H1 (cell line): Measurements from ENCODE around the gene FBLN2. TPM values are rescaled to one million over a fixed set of nuclear protein-coding genes. Genes with fewer than 3 reads are reported as not detected.

Experiments
- CTCF ChIA-PET: fragments of 300-600 bp; sonication (Branson Sonifier 250); formaldehyde crosslinking; loops from one replicate; lab custom pipeline; 2021; ENCODE audit not compliant: partially characterized antibody; lab: Charles Lee
- POLR2A ChIA-PET: fragments of 300-600 bp; sonication (Branson Sonifier 250); formaldehyde crosslinking; loops from one replicate; lab custom pipeline; 2021; ENCODE audit warnings: inconsistent platforms; ENCODE audit not compliant: partially characterized antibody; lab: Charles Lee
- DNase-seq, 2 experiments: peaks; one replicate each; pipeline versions ENCODE4 v3.0.0 to v3.0.0-alpha.2; 2010 to 2022; ENCODE audit warnings: low spot score in 2 of 2, low read depth in 1 of 2, mixed read lengths in 1 of 2
- FAIRE-seq: peaks from 2 replicates; lab custom pipeline; 2011; peaks lifted over from hg19 to GRCh38; lab: Jason Lieb, UNC
- H2AFZ ChIP-seq: 2 replicates; pipeline ENCODE4 v1.8.1; 2012; ENCODE audit warnings: low read length, inconsistent platforms
- H2AK5ac ChIP-seq: 2 replicates; pipeline ENCODE4 v1.6.1; 2013; ENCODE audit warnings: low read depth, low read length
- H2BK120ac ChIP-seq: replicated peaks from 2 replicates; pipeline ENCODE3; 2013; ENCODE audit warnings: low read depth, low read length, inconsistent platforms
- H2BK12ac ChIP-seq: 2 replicates; pipeline ENCODE4 v1.6.1; 2013; ENCODE audit warnings: low read depth, low read length
- H2BK15ac ChIP-seq: 2 replicates; pipeline ENCODE4 v1.6.1; 2013; ENCODE audit warnings: low read length
- H2BK20ac ChIP-seq: 2 replicates; pipeline ENCODE4 v1.6.1; 2013; ENCODE audit warnings: low read length
- H2BK5ac ChIP-seq: 2 replicates; pipeline ENCODE4 v1.6.1; 2013; ENCODE audit warnings: low read depth, low read length
- H3K14ac ChIP-seq: 2 replicates; pipeline ENCODE4 v1.6.1; 2013; ENCODE audit warnings: inconsistent platforms; ENCODE audit not compliant: insufficient read length
- H3K18ac ChIP-seq: 2 replicates; pipeline ENCODE4 v1.6.1; 2013; ENCODE audit warnings: low read length; ENCODE audit errors: extremely low read depth
- H3K23ac ChIP-seq: 2 replicates; pipeline ENCODE4 v1.6.1; 2013; ENCODE audit warnings: inconsistent platforms; ENCODE audit not compliant: insufficient read length
- H3K23me2 ChIP-seq: 2 replicates; pipeline ENCODE4 v1.6.1; 2013; ENCODE audit warnings: low read depth, low read length
- H3K27ac ChIP-seq: 2 replicates; pipeline ENCODE4 v1.6.1; 2011; ENCODE audit warnings: low read depth, low read length, inconsistent platforms
- H3K27me3 ChIP-seq, 4 experiments: replicated peaks in 1 of 4; 1 replicate in 1 of 4; 2 replicates in 3 of 4; pipeline versions ENCODE4 v1.6.1 to v1.8.1; 2011 to 2013; ENCODE audit warnings: low read length in 3 of 4, mild to moderate bottlenecking in 3 of 4, inconsistent platforms in 2 of 4, mixed read lengths in 2 of 4, moderate library complexity in 1 of 4; ENCODE audit not compliant: control insufficient read depth in 3 of 4, insufficient read depth in 3 of 4; ENCODE audit errors: extremely low read depth in 1 of 4
- H3K36me3 ChIP-seq, 4 experiments: 2 replicates each; pipeline versions ENCODE4 v1.6.1 to v1.8.1; 2011 to 2013; ENCODE audit warnings: mild to moderate bottlenecking in 4 of 4, low read length in 3 of 4, moderate library complexity in 2 of 4, control low read depth in 1 of 4, inconsistent platforms in 1 of 4; ENCODE audit not compliant: insufficient read depth in 4 of 4, control insufficient read depth in 2 of 4
- H3K4ac ChIP-seq: replicated peaks from 2 replicates; pipeline ENCODE3; 2013; ENCODE audit warnings: low read length, low read depth, mixed read lengths, inconsistent platforms; ENCODE audit not compliant: insufficient read length
- H3K4me1 ChIP-seq, 4 experiments: replicated peaks in 1 of 4; 1 replicate in 1 of 4; 2 replicates in 3 of 4; pipeline versions ENCODE4 v1.6.1 to v1.8.1; 2011 to 2013; ENCODE audit warnings: low read length in 3 of 4, inconsistent platforms in 2 of 4, mixed read lengths in 1 of 4; ENCODE audit not compliant: insufficient read depth in 4 of 4, control insufficient read depth in 3 of 4
- H3K4me2 ChIP-seq, 2 experiments: 2 replicates each; pipeline versions ENCODE4 v1.6.1 to v1.8.1; 2011 to 2013; ENCODE audit warnings: low read depth in 2 of 2, low read length in 2 of 2, control low read depth in 1 of 2, inconsistent platforms in 1 of 2, mild to moderate bottlenecking in 1 of 2; ENCODE audit not compliant: insufficient read depth in 1 of 2
- H3K4me3 ChIP-seq, 4 experiments: fragments of 200-600, 300-600 bp in 1 of 4; sonication (generic), shearing (Covaris generic), sonication (Bioruptor Twin) in 1 of 4; 2 replicates each; pipeline versions ENCODE4 v1.5.1 to v1.8.1; 2011 to 2016; ENCODE audit warnings: low read length in 4 of 4, low read depth in 3 of 4, control low read depth in 2 of 4, inconsistent platforms in 2 of 4, mild to moderate bottlenecking in 2 of 4, mixed read lengths in 1 of 4, moderate library complexity in 1 of 4; ENCODE audit not compliant: insufficient read depth in 2 of 4; ENCODE audit errors: extremely low read depth in 1 of 4
- H3K56ac ChIP-seq: replicated peaks from 2 replicates; pipeline ENCODE3; 2013; ENCODE audit warnings: low read depth, mild to moderate bottlenecking, mixed read lengths, low read length, inconsistent platforms; ENCODE audit not compliant: insufficient read length
- H3K79me1 ChIP-seq: 2 replicates; pipeline ENCODE4 v1.6.1; 2013; ENCODE audit warnings: low read depth, low read length, control low read depth
- H3K79me2 ChIP-seq, 2 experiments: 2 replicates each; pipeline versions ENCODE4 v1.6.1 to v1.8.1; 2012 to 2013; ENCODE audit warnings: low read length in 2 of 2, mild to moderate bottlenecking in 2 of 2, inconsistent platforms in 1 of 2; ENCODE audit not compliant: insufficient read depth in 2 of 2, control insufficient read depth in 1 of 2
- H3K9ac ChIP-seq, 4 experiments: replicated peaks in 1 of 4; 1 replicate in 1 of 4; 2 replicates in 3 of 4; pipeline versions ENCODE4 v1.6.1 to v1.8.1; 2011 to 2013; ENCODE audit warnings: low read depth in 3 of 4, low read length in 3 of 4, control low read depth in 2 of 4, mild to moderate bottlenecking in 2 of 4, moderate library complexity in 2 of 4, inconsistent platforms in 1 of 4; ENCODE audit errors: extremely low read depth in 1 of 4
- H3K9me3 ChIP-seq, 2 experiments: 2 replicates each; pipeline versions ENCODE4 v1.6.1 to v1.8.1; 2012 to 2013; ENCODE audit warnings: mild to moderate bottlenecking in 2 of 2, moderate library complexity in 2 of 2, control low read depth in 1 of 2, inconsistent platforms in 1 of 2, low read depth in 1 of 2, low read length in 1 of 2, mixed read lengths in 1 of 2; ENCODE audit not compliant: insufficient read depth in 2 of 2
- H4K20me1 ChIP-seq, 2 experiments: replicated peaks in 1 of 2; 2 replicates each; pipeline versions ENCODE3 to v1.8.1; 2011 to 2013; ENCODE audit warnings: inconsistent platforms in 2 of 2, low read length in 2 of 2, mild to moderate bottlenecking in 1 of 2; ENCODE audit not compliant: insufficient read depth in 2 of 2, control insufficient read depth in 1 of 2
- H4K5ac ChIP-seq: 2 replicates; pipeline ENCODE4 v1.6.1; 2013; ENCODE audit warnings: low read length, low read depth, mixed read lengths, inconsistent platforms; ENCODE audit not compliant: insufficient read length
- H4K8ac ChIP-seq: 2 replicates; pipeline ENCODE4 v1.8.0; 2013; ENCODE audit warnings: mild to moderate bottlenecking, moderate library complexity, low read length, inconsistent platforms; ENCODE audit not compliant: insufficient read depth; ENCODE audit errors: extremely low read depth
- H4K91ac ChIP-seq: replicated peaks from 2 replicates; pipeline ENCODE3; 2013; ENCODE audit warnings: low read length, mixed read lengths, inconsistent platforms; ENCODE audit not compliant: insufficient read length
- CHD1 ChIP-seq: IDR thresholded peaks from 2 replicates; pipeline ENCODE4 v1.6.1; 2012; ENCODE audit warnings: low read depth, low read length, improper control_type of control experiment
- FOSL1 ChIP-seq: IDR thresholded peaks from 2 replicates; pipeline ENCODE4 v1.6.1; 2011; ENCODE audit warnings: mild to moderate bottlenecking, low read depth, low read length, moderate library complexity; ENCODE audit not compliant: insufficient read depth
- TCF12 ChIP-seq: IDR thresholded peaks from 2 replicates; pipeline ENCODE4 v1.6.1; 2011; ENCODE audit warnings: low read depth, mild to moderate bottlenecking, low read length
- WGBS, 2 experiments: shearing (Covaris generic) in 1 of 2; methylation state at CpG; one replicate each; pipeline versions ENCODE4 v1.1.6 to v1.1.7; 2013 to 2015; ENCODE audit warnings: low lambda C conversion rate in 2 of 2, mixed read lengths in 2 of 2, inconsistent platforms in 1 of 2, low coverage in 1 of 2, missing lambda C conversion rate in 1 of 2; ENCODE audit not compliant: insufficient replicate concordance in 2 of 2, insufficient coverage in 1 of 2, insufficient read length in 1 of 2; ENCODE audit errors: extremely low coverage in 1 of 2, missing lambda C conversion rate in 1 of 2; 5-methylcytosine and 5-hydroxymethylcytosine counted together
- polyA plus RNA-seq, 7 experiments: library from polyadenylated mRNA; depleted of rRNA in 3 of 7; stranded (reverse) in 5 of 7; unstranded in 2 of 7; fragments of >200 nt in 5 of 7; fragments of 200-250 nt in 2 of 7; gene quantifications; 1 replicate in 5 of 7; 2 replicates in 1 of 7; 4 replicates in 1 of 7; pipeline versions ENCODE4 v1.2.1 to v1.2.3, GENCODE V29; 2011 to 2013; ENCODE audit warnings: missing spikeins in 2 of 7, mixed read lengths in 2 of 7
- total RNA-seq: library from RNA; stranded (reverse); fragmentation: NEBNext Ultra II Directional; extraction: Animal tissue kit (Norgen Biotek cat#: 25700); gene quantifications from 2 replicates; pipeline ENCODE4 v1.2.1, GENCODE V29; 2021

Gene FBLN2
- total and polyA plus RNA-seq, 2 of the 8 experiments (the other 6 are each of a cell fraction or from before 2014, with no cell fraction given): 17.4 to 24.2 TPM

- no peak overlapping the region for H4K8ac ChIP-seq
- no peak overlapping the region for H3K4me2 ChIP-seq
- no peak overlapping the region for H4K91ac ChIP-seq
- no peak overlapping the region for H2AK5ac ChIP-seq
- H2BK15ac ChIP-seq: no peak overlapping the region; the same call in 1 of the 2 replicates
- H3K9ac ChIP-seq: no peak overlapping the region
- no peak overlapping the region for H2BK120ac ChIP-seq
- H3K18ac ChIP-seq: no peak overlapping the region
- no peaks in the 10 kb centered on the region for H3K36me3 ChIP-seq
- H4K5ac ChIP-seq: no peak overlapping the region
- TF ChIP-seq CHD1 (no peak), TCF12 (no peak), FOSL1 (no peak)
- no peak overlapping the region for H2AFZ ChIP-seq
- ChIA-PET CTCF (interaction anchor here (0.7 to 51.2 kb wide), 9 partner anchors 7 to 143 kb away, joined by 3 to 856 read pairs (median 5); partner anchors contain the start of gene FBLN2), POLR2A (interaction anchor here (1.0 kb wide), 1 partner anchor 15 kb away, joined by 3 read pairs; no protein-coding TSS in a partner anchor)
- no peak overlapping the region for H2BK20ac ChIP-seq
- no peaks in the 10 kb centered on the region for H3K23me2 ChIP-seq
- H3K14ac ChIP-seq: no peak overlapping the region
- H2BK12ac ChIP-seq: no peak overlapping the region
- no peaks in the 10 kb centered on the region for H4K20me1 ChIP-seq
- peak overlapping the region; percentile 20 for H3K4ac ChIP-seq
- no peaks in the 10 kb centered on the region for H3K79me2 ChIP-seq
- no peaks in the 10 kb centered on the region for H3K9me3 ChIP-seq
- H3K4me3 ChIP-seq: no peak overlapping the region
- peaks cover 0 to 2% (median 0%) of the 10 kb centered on the region in 4 experiments; a peak in 1 of 7 replicates for H3K4me1 ChIP-seq
- H3K27me3 ChIP-seq: no peaks in the 10 kb centered on the region
- FAIRE-seq (no peak), DNase-seq (no peak)
- H3K79me1 ChIP-seq: no peaks in the 10 kb centered on the region
- H3K56ac ChIP-seq: no peak overlapping the region
- no peak overlapping the region for H3K23ac ChIP-seq
- no peak overlapping the region; the same call in 1 of the 2 replicates for H2BK5ac ChIP-seq
- H3K27ac ChIP-seq: no peak overlapping the region
- 86% methylated on average over 10 of the region's 10 CpGs; no CpG with 5 or more reads in 1 of the 2 experiments for WGBS, 2 experiments
Observed at GRCh38 chr3:13513913-13514517, 34.9 kb upstream of the FBLN2 start.
